Measurements from ENCODE around the gene TGOLN2.

The TGOLN2 gene

GRCh38 chr2:85278361-85278760, 49.4 kb downstream of the TGOLN2 start:
- H3K4me3 ChIP-seq (ENCODE audit: low read depth, low read length), result no peak overlapping the region
- TF ChIP-seq MYC (IDR thresholded peaks at IDR 0.05; ENCODE audit: low read depth, low read length) (no peak), CTCF (IDR thresholded peaks at IDR 0.05; ENCODE audit: low read depth, low read length) (no peak)
- DNase-seq (ENCODE audit: low read depth), result no peak

GRCh38 chr2:85277416-85278158, 50.2 kb downstream of the TGOLN2 start:
- no peak for DNase-seq (ENCODE audit: low read depth)
- no peak for TF ChIP-seq CTCF (IDR thresholded peaks at IDR 0.05; ENCODE audit: low read depth, low read length)
- TF ChIP-seq MAX (IDR thresholded peaks at IDR 0.05; ENCODE audit: low read depth, low read length), result no peak
- no peak for TF ChIP-seq POLR2A (IDR thresholded peaks at IDR 0.05; ENCODE audit: extremely low read depth, insufficient read length)
- TF ChIP-seq MYC (IDR thresholded peaks at IDR 0.05; ENCODE audit: low read depth, low read length), result no peak
- no peak overlapping the region for H3K4me3 ChIP-seq (ENCODE audit: low read depth, low read length)

GRCh38 chr2:85276571-85277118, 51.1 kb downstream of the TGOLN2 start:
- H3K4me3 ChIP-seq (ENCODE audit: low read depth, low read length), result no peak overlapping the region
- DNase-seq (ENCODE audit: low read depth), result no peak
- TF ChIP-seq MYC (IDR thresholded peaks at IDR 0.05; ENCODE audit: low read depth, low read length), result no peak

- TF ChIP-seq MYC (IDR thresholded peaks at IDR 0.05; ENCODE audit: low read depth, low read length) (no peak), CTCF (IDR thresholded peaks at IDR 0.05; ENCODE audit: low read depth, low read length) (no peak)
- DNase-seq (ENCODE audit: low read depth), result no peak
- no peak overlapping the region for H3K4me3 ChIP-seq (ENCODE audit: low read depth, low read length)
Measured at GRCh38 chr2:85275984-85276540, 51.7 kb downstream of the TGOLN2 start.

GRCh38 chr2:85273738-85274731, 53.8 kb downstream of the TGOLN2 start:
- no peak overlapping the region for H3K4me3 ChIP-seq (ENCODE audit: low read depth, low read length)
- TF ChIP-seq MAX (IDR thresholded peaks at IDR 0.05; ENCODE audit: low read depth, low read length), result no peak
- no peak for TF ChIP-seq POLR2A (IDR thresholded peaks at IDR 0.05; ENCODE audit: extremely low read depth, insufficient read length)
- no peak for TF ChIP-seq CTCF (IDR thresholded peaks at IDR 0.05; ENCODE audit: low read depth, low read length)
- TF ChIP-seq MYC (IDR thresholded peaks at IDR 0.05; ENCODE audit: low read depth, low read length), result no peak

GRCh38 chr2:85272357-85272756, 55.4 kb downstream of the TGOLN2 start:
- DNase-seq (ENCODE audit: low read depth), result no peak
- TF ChIP-seq MAX (IDR thresholded peaks at IDR 0.05; ENCODE audit: low read depth, low read length) (no peak), CTCF (IDR thresholded peaks at IDR 0.05; ENCODE audit: low read depth, low read length) (no peak), MYC (IDR thresholded peaks at IDR 0.05; ENCODE audit: low read depth, low read length) (no peak)
- H3K4me3 ChIP-seq (ENCODE audit: low read depth, low read length), result no peak overlapping the region

More at GRCh38 chr2:85273738-85274731, 53.8 kb downstream of the TGOLN2 start:
- peak; percentile 28 for DNase-seq (ENCODE audit: low read depth)
